ENCODE measurements around the gene SPOUT1. TPM values are rescaled to one million over a fixed set of nuclear protein-coding genes. Genes with fewer than 3 reads are reported as not detected.

SPOUT1 gene
- total and polyA plus RNA-seq, 2 of the 13 experiments (the other 11 are each of a cell fraction or from before 2014, with no cell fraction given), result 39.0 to 45.8 TPM

- TF ChIP-seq, protein P1, sequence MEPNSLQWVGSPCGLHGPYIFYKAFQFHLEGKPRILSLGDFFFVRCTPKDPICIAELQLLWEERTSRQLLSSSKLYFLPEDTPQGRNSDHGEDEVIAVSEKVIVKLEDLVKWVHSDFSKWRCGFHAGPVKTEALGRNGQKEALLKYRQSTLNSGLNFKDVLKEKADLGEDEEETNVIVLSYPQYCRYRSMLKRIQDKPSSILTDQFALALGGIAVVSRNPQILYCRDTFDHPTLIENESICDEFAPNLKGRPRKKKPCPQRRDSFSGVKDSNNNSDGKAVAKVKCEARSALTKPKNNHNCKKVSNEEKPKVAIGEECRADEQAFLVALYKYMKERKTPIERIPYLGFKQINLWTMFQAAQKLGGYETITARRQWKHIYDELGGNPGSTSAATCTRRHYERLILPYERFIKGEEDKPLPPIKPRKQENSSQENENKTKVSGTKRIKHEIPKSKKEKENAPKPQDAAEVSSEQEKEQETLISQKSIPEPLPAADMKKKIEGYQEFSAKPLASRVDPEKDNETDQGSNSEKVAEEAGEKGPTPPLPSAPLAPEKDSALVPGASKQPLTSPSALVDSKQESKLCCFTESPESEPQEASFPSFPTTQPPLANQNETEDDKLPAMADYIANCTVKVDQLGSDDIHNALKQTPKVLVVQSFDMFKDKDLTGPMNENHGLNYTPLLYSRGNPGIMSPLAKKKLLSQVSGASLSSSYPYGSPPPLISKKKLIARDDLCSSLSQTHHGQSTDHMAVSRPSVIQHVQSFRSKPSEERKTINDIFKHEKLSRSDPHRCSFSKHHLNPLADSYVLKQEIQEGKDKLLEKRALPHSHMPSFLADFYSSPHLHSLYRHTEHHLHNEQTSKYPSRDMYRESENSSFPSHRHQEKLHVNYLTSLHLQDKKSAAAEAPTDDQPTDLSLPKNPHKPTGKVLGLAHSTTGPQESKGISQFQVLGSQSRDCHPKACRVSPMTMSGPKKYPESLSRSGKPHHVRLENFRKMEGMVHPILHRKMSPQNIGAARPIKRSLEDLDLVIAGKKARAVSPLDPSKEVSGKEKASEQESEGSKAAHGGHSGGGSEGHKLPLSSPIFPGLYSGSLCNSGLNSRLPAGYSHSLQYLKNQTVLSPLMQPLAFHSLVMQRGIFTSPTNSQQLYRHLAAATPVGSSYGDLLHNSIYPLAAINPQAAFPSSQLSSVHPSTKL (CRISPR knock-in tag; IDR thresholded peaks at IDR 0.05), result peak; percentile 81
- TF ChIP-seq ZC3H13 (CRISPR knock-in tag; IDR thresholded peaks at IDR 0.05) (no peak), CREB3 (CRISPR knock-in tag; IDR thresholded peaks at IDR 0.05) (no peak), NR2F6 (IDR thresholded peaks at IDR 0.05) (peak; percentile 94), NR2F6 (CRISPR knock-in tag; IDR thresholded peaks at IDR 0.05) (peak; percentile 97), ZFX (CRISPR knock-in tag; IDR thresholded peaks at IDR 0.05; ENCODE audit: low read depth) (peak; percentile 88), NFKBIZ (CRISPR knock-in tag; IDR thresholded peaks at IDR 0.05) (no peak), NCOR1 (IDR thresholded peaks at IDR 0.05; ENCODE audit: borderline replicate concordance, low read length) (peak; percentile 56; the same call in 1 of the 2 replicates), ZNF792 (CRISPR knock-in tag; IDR thresholded peaks at IDR 0.05) (peak; percentile 50; the same call in 1 of the 2 replicates), ZNF331 (CRISPR knock-in tag; IDR thresholded peaks at IDR 0.05) (peak; percentile 74), MTA1 (CRISPR knock-in tag; IDR thresholded peaks at IDR 0.05; ENCODE audit: borderline replicate concordance) (peak; percentile 62), HNF4A (CRISPR knock-in tag; IDR thresholded peaks at IDR 0.05) (peak; percentile 81), KDM1A (CRISPR knock-in tag; IDR thresholded peaks at IDR 0.05) (0 out of 2 replicates have a peak, but pooled peaks have one; percentile 54), KDM6A (CRISPR knock-in tag; IDR thresholded peaks at IDR 0.05; ENCODE audit: low read depth) (peak; percentile 51)
- TF ChIP-seq, protein P2, sequence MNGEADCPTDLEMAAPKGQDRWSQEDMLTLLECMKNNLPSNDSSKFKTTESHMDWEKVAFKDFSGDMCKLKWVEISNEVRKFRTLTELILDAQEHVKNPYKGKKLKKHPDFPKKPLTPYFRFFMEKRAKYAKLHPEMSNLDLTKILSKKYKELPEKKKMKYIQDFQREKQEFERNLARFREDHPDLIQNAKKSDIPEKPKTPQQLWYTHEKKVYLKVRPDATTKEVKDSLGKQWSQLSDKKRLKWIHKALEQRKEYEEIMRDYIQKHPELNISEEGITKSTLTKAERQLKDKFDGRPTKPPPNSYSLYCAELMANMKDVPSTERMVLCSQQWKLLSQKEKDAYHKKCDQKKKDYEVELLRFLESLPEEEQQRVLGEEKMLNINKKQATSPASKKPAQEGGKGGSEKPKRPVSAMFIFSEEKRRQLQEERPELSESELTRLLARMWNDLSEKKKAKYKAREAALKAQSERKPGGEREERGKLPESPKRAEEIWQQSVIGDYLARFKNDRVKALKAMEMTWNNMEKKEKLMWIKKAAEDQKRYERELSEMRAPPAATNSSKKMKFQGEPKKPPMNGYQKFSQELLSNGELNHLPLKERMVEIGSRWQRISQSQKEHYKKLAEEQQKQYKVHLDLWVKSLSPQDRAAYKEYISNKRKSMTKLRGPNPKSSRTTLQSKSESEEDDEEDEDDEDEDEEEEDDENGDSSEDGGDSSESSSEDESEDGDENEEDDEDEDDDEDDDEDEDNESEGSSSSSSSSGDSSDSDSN (CRISPR knock-in tag; IDR thresholded peaks at IDR 0.05), result peak; percentile 46; the same call in 1 of the 2 replicates
- TF ChIP-seq, protein P3, sequence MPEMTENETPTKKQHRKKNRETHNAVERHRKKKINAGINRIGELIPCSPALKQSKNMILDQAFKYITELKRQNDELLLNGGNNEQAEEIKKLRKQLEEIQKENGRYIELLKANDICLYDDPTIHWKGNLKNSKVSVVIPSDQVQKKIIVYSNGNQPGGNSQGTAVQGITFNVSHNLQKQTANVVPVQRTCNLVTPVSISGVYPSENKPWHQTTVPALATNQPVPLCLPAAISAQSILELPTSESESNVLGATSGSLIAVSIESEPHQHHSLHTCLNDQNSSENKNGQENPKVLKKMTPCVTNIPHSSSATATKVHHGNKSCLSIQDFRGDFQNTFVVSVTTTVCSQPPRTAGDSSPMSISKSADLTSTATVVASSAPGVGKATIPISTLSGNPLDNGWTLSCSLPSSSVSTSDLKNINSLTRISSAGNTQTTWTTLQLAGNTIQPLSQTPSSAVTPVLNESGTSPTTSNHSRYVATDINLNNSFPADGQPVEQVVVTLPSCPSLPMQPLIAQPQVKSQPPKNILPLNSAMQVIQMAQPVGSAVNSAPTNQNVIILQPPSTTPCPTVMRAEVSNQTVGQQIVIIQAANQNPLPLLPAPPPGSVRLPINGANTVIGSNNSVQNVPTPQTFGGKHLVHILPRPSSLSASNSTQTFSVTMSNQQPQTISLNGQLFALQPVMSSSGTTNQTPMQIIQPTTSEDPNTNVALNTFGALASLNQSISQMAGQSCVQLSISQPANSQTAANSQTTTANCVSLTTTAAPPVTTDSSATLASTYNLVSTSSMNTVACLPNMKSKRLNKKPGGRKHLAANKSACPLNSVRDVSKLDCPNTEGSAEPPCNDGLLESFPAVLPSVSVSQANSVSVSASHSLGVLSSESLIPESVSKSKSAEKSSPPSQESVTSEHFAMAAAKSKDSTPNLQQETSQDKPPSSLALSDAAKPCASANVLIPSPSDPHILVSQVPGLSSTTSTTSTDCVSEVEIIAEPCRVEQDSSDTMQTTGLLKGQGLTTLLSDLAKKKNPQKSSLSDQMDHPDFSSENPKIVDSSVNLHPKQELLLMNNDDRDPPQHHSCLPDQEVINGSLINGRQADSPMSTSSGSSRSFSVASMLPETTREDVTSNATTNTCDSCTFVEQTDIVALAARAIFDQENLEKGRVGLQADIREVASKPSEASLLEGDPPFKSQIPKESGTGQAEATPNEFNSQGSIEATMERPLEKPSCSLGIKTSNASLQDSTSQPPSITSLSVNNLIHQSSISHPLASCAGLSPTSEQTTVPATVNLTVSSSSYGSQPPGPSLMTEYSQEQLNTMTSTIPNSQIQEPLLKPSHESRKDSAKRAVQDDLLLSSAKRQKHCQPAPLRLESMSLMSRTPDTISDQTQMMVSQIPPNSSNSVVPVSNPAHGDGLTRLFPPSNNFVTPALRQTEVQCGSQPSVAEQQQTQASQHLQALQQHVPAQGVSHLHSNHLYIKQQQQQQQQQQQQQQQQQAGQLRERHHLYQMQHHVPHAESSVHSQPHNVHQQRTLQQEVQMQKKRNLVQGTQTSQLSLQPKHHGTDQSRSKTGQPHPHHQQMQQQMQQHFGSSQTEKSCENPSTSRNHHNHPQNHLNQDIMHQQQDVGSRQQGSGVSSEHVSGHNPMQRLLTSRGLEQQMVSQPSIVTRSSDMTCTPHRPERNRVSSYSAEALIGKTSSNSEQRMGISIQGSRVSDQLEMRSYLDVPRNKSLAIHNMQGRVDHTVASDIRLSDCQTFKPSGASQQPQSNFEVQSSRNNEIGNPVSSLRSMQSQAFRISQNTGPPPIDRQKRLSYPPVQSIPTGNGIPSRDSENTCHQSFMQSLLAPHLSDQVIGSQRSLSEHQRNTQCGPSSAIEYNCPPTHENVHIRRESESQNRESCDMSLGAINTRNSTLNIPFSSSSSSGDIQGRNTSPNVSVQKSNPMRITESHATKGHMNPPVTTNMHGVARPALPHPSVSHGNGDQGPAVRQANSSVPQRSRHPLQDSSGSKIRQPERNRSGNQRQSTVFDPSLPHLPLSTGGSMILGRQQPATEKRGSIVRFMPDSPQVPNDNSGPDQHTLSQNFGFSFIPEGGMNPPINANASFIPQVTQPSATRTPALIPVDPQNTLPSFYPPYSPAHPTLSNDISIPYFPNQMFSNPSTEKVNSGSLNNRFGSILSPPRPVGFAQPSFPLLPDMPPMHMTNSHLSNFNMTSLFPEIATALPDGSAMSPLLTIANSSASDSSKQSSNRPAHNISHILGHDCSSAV (CRISPR knock-in tag; IDR thresholded peaks at IDR 0.05; ENCODE audit: borderline replicate concordance), result no peak
Measured at GRCh38 chr9:128838338-128838737, 8.7 kb upstream of the SPOUT1 start (continued).
